NOMO-1 (cell line): Measurements from ENCODE around the gene RAB6B.

Experiments used
- DNase-seq, 2 experiments: peaks; one replicate each; lab custom pipeline; 2025; ENCODE audit not compliant: unreplicated experiment in 2 of 2; lab: John Stamatoyannopoulos, UW

Gene RAB6B

DNA sequence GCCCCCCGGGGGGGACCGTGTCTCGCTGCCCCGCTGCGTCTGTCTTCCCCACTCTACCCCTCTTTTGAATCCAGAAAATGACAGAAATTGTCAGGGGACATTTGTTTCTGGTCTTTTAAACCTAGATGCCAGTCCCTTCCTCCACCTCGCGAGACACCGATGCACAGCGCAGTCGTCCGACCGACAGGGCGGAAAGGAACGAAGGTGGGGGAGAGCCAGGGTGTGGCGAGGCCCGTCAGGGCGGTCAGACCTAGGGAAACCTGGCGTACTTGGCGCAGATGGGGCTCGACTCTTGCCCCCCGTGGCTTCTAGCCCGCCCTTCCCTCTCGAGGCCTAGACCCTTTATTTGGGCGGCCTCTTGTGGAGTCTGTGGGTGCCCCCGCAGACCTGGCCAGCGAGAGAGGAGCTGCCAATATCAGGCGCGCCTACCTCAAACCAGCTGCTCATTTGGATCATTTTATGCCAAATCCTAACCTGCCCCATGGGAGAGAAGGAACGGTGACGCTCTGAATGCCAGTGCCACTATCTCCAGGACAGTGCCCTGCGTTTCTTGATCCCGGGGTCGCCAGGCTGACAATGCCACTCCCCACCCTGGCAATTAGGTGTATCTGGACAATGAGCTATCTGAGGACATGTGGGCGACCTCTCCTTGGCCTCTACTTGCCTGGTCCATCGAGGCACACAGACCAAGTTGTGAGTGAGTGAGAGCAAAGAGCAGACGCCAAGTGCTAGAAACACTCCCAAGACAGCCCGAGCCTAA, 500 bp upstream of the RAB6B start:
- DNase-seq: no peak

DNA sequence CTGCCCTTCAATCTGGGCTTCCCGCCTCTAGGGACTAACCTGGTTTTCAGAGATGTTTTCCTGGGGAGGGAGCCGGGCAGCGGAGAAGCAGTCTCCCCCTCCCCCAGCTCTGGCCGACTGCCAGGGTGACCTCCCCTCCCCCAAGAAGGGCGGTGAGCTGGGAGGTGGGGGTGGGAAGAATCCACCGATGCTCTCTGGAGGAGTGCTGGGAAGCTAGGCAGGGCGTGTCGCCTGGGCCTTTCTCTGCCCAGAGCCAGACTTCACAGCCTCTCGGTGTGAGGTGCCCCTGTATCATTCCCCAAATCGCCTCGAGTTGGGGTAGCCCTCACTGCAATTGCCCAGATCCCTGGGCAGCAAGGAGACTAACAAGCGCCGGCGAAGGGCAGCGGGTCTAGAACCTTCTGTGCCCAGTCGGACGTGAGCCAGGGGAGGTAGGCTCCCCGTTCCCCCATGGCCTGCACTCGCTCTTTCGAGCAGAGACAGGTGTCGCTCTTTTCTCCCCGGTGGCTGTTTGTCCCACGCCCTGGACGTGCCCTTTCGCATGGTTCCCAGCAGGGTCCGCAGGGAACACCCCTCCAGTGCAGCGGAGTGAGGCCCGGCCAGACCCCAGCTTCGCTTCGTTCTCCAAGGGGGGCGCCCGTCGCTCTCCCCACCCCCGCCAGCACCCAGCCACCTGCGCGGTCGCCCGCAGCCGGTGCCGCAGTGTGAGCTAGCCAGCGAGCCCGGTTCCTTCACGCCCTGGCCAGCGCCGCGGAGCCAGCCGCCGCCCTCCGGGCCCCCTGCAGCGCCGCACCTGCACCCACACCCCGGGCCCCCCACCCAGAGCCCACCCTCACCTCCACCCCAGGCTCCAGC, 1.1 kb downstream of the RAB6B start:
- no peak for DNase-seq

DNA sequence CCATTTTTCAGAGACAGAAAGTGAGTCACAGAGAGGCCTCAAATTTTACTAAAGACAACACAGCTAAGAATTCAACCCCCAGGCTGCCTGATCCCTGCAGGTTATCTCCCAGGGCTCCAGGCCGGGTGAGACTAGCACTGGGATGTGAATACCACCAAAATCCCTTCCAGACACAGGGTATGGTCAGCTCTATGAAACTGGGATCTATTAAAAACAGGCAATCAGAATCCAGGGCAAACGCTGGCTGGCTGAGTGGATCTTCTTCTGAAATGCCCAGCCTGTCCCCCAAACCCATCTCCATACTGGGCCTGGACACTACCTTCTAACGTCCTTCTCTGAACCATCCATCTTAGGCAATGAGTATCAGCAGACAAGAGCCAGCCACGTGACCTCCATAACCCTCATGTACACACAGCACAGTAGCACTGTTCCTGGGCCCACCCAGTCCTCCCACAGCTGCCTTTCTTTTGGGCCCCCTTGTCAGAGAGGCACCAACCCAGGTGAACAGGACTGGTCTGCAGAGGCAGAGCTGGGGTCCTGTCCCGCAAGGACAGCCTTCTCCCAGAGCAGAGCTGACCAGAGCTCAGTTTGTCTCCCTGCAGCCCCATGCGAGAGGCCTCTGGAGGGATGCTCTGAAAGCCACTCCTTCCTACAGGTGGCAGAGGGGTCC, 1.9 kb downstream of the RAB6B start:
- DNase-seq: no peak

DNA sequence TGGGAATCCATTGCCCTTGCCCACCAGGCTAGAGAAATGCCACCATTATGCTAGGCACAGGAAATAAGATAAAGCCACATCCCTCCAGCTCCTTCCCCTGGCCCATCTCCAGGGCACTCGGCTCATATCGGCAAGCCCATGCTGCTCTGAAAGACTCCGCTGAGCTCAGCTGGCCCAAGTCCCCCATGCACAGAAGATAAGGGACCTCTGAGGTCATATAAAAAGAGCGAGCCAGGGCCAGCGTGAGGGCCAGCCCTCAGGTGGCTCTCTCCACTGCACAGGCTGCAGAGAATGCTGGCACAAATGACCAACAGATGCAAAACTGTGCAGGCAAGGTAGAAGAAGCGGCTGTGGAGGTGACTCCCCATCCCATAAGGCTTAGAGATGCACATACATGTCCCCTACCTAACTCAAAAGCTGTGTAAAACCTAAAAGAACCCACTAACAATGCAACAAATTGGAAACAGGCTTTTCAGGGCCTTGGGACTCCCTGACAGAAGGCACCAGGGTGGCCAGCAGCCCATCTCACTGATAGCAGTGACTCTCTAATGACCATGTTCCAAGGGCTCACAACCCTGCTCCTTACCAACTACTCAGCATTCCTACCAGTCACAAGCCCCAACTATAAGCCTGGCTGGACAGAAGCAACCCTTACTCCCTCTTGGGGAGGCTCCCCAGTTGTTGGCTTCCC, 3.0 kb downstream of the RAB6B start:
- no peak for DNase-seq

DNA sequence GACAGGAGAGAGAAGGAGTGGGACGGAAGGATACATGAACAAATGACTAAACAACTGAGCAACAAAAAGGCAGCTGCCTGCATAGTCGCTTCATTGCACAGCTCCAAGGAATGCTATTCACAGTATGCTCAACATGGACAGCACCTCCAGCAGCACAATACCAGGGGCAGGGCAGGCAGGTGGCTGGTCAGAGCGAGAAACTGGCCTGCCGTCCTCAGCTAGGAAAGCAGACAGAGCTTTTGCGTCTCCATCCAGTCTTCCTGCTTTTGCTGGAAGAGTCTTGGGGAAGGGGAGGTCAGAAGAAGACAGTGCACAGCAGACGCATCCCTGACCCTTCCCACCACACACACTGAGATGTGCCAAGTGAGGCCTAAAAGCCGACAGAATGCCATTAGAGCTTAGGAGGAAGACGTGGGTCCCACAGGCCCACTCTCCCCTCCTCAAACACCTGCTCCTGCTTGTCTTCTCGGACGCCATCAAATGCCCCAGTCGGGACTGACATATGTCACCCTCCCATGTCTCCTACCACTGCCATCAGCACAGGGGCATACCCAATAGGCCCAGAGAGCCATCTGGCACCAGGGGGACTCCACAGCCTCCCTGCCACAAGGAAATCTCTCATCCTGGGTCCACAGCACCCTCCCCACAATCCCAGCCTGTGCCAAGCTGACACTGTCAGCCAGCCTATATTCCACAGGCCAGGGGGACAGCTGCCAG, 3.9 kb downstream of the RAB6B start:
- DNase-seq: no peak

DNA sequence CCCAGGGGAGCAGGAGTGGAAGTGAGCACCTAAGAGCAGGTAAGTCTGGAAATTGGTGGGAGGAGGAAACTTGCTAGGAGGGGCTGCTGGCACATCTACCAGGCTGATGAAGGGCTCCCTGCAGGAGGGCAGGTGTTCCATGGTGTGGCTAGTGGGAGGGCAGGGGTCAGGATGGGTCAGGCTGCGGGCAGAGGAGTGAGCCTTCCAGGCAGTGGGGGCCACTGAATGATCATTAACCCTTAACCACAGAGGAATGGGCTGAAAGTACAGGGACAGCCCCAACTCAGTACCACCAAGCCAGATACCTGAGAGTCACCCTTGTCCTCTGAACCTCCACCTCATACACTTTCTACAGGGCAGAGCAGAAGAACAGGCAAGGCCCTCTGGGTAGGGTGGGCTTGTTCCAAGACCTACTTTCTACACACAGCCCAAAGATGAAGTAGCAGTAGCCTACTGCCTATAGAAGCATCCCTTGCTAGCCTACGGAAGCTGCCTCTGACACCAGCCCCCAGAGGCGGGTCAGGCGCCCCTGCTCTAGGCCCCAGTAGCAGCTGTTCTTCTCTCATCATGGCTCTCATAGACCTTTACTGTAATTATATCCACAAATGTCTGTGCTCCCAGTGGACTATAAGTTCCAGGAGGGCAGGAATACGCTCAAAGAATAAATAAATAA, 4.6 kb downstream of the RAB6B start:
- no peak for DNase-seq

DNA sequence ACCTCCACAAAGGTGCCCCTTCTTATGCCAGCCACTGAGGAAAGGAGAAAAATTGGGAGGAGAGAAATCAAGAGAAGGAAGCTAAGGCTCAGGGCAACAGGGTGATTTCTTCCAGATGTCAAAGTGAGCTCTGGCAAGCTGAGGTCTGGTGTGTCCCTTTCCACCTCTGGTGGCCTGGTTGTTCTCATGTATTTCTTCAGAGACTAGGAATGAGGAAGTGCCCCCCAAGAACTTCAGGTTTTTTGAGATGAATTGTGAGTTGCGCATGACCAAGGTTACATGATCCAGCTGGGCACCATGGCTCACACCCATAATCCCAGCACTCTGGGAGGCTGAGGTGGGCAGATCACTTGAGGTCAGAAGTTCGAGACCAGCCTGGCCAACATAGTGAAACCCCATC, 5.6 kb downstream of the RAB6B start:
- peak; percentile 13 to 52 for DNase-seq

DNA sequence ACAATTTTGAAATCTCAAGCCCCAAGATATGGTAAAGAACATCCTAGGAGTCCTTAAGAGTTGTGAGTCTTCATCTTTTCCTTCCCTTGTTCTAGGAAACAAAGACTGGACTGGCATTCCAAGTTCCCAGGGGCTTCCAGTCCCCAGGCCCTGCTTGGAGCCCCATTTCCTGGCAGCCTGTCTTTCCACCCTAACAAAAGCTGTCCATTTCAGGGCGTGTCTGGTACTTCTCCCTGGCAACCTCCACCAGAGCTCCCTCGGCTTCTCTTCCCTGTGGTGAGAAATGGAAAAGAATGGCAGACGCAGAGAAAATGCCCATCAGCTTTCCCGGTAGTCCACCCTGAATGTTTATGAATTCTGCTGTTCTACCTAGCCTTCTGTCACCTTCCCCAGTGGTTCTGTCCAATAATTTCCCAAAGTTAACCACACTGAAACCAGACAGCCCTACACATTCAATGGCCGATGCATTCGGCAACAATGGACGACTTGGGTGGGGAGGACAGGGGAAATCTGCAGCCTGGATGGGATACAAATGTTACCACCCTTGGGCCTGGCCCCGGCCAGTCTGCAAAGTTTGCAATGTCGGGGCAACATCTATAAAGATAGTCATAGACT, 6.8 kb downstream of the RAB6B start:
- DNase-seq: no peak

DNA sequence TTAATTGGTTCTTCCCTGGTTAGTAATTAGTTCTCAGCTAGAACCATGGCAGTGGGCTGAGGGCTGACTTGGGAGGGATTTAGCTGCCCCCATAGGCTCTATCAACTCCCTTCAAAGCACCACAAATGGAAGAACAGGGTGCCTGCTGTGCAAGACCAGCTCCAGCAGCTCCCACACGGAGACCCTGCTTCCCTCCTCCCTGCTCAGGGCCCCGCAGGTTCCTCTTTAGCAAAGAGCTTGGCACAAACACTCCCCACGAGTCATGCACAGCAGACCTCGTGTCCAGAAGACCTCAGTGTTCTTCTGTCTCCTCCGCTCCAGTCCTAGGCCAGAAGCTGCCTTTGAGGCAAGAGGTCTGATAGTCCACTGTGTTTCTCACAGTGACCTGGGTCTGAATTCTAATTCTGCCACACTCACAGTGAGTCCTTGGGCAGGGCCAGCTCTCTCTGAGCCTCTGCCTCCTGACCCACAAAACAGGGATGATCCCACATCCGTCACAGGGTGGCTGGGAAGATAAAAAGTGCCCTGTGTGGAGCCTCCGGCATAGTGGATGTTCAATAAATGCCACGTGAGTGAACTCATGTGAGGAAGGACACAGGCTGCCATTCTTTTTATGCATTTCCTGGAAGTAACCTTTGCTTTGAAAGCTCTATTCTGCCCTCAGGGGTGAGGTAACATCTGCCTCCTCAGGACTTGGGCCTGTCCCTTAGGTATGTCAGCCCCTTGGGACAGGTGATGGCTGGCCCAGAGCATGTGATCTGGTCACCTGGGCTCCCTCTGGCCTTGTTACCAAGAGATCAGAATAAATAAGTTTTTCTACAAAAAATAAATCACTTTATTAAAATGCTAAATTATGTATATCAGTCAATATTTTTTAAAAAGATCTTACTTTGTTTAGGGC, 7.6 kb downstream of the RAB6B start:
- DNase-seq: peak; percentile 10 to 26

DNA sequence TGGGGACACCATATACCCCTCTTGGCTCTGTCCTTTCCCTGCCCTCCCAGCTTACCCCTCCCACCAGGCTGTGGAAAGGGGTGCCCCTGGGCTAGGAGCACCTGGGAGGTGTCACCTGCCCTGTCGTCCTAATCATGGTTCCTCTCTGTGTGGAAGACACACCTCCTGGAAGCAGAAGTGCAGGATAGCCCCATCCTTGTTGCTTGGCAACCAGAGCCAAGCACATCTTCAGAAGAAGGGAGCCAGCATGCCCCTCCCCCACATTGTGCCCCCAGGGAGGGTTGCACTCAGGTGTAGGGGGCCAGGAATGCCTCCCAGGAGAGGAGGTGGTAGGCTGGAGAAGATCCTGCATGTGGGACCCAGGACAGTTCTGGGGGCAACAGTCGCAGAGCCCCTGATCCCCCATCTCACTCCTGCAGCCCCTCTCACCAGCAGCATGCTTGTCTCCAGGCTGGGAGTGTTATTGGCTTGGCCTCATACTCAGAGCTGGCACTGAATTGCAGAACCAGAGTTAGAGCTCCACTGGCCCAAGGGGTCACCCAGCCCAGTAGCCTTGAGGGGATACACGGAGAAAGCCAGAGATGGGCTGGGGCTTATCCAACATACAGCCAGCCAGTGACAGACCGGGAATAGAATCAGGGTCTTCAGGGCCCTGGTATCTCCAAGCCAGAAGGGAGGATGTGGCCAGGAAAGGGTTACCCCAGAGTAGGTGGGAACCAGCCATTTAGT, 8.4 kb downstream of the RAB6B start:
- DNase-seq: no peak

DNA sequence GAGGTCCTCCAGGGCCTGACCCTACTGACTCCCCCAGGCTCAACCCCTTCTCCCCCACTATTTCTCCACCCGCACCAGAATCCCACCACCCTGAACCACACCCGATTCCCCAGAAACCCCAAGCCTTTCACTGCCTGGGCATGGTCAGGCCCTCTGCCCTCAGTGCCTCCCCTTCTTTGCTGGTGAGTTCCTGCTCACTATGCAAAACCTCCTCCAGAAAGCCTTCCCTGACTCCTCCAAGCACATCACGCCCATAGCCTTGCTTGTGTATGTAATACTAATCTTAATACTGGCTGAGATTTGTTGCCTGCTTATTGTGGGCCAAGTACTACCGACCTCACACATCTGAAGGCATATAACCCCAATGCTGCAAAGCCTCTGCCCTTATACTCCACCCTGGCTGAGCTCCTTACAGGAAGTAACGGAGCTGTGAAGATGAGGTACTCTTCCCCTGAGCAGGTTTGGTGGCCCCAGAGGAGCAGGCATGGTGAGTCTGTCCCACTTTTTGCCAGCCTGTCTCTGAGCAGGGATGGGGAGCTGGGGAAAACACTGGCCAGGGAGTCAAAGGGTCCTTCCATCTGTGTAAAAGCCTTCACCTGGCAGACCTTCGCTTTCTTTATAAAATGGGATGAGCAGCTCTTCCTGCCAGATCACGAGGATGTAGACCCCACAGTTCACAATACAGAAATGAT, 9.5 kb downstream of the RAB6B start:
- DNase-seq: no peak

DNA sequence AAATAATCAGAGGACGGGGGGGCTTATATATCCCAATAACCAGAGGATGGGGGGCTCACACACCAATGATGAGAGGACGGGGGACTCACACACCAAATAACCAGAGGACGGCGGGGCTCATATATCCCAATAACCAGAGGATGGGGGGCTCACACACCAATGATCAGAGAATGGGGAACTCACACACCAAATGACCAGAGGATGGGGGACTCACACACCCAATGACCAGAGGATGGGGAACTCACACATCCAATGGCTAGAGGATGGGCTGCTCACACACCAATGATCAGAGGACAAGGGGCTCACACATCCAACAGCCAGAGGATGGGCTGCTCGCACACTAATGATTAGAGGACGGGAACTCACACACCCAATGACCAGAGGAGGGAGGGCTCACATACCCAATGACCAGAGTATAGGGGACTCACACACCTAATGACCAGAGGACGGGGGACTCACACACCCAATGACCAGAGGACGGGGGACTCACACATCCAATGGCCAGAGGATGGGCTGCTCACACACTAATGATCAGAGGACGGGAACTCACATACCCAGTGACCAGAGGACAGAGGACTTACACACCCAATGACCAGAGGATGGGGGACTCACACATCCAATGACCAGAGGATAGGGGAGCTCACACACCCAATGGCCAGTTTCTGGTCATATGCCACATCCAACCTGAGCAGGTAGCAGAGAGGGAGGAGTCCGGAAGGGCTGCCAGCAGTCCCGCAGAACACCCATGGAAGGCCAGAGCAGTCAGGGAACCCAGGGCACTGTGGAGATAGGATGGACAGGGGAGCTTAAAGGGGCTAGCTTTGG, 10.6 kb downstream of the RAB6B start:
- DNase-seq: no peak

DNA sequence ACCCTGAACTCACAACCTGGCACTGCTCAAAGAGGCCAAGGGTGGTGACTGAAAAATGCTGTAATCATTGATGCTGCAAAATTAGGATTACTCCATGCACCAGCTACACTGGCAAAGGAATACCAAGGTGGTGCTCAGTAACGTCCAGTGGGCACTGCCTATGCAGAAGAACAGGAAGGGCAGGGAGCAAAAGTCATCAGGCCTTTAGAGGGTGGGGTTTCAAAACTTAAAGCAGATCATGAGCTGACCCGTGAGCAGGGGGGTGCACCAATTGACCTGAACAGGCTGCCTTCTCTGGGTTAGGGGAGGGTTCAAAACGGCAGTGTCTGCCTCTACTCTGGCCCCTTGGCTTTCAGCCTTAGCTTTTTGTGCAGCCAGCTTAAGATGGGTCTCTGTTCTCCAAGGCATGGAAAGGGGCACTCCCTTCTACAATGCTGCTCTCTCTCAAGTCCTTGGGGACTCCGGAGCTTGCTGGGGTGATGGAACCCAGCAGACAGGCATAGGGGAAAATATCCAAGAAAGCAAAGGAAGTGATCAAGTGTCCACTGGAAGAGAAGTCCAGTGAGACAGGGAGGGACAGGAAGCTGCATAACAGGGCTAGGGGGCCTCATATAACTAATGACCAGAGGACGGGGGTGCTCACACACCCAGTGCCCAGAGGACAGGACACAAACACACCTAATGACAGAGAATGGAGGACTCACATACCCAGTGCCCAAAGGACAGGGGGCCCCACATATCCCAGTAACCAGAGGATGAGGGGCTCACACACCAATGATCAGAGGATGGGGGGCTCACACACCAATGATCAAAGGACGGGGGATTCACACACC, 11.4 kb downstream of the RAB6B start:
- DNase-seq: no peak

DNA sequence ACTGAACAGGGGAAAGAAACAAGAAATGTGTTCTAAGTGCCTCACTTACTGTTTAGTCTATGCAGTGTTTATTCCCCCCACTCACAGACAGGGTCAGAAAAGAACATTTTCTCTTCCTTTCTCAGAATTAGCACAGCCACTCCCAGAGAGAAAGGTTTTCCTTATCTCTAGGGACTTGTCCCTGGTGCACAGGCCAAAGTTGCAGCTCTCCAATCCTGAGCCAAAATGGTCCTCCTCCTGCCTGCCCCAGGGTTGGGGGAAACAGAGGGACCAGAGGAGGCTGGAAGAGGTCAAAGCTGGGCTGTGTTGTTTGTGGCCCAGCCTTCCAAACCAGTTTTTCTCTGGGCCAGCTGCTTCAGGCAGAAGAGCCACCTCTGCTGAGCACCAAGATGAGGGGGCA, 12.0 kb downstream of the RAB6B start:
- DNase-seq: no peak

DNA sequence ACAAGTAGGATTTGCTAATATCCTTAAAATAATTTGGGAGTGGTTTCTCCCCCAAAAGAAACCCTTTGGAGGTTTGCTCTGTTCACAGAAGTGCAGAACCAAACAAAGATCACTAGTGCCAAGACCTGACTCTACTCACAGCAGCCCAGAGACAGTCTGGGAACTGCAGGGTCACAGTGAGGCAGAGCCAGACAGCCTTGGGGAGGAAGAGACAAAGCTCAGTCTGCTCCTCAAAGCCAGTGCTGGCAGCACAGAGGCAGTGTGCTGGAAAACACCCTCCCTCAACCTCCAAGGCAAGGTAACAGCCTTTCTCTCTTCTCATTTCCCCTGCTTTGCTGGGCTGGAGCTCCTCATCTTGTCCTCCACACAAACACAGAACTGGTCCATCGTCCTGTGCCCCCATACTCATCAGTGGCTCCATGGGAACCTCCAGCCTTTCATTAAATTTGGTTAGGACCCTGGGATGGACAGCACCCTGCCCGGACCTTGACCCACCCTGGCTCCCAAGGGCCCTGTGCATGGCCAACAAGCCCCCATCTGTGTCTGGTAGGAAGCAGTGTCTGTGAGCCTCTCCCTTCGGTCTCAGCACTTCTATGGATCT, 12.6 kb downstream of the RAB6B start:
- DNase-seq: no peak
